GM18861 (cell line): ENCODE data around the gene MATN4.
A peak's percentile ranks its signal among the peaks of the same experiment; 100 is the strongest.

Experiments
- ATAC-seq: cut with Tn5 transposase; IDR thresholded peaks from one replicate; pipeline ENCODE4 v1.9.1; 2021; ENCODE audit not compliant: unreplicated experiment

MATN4 gene

GRCh38 chr20:45317826-45318225, 9.7 kb upstream of the MATN4 start:
- no peak for ATAC-seq

DNA sequence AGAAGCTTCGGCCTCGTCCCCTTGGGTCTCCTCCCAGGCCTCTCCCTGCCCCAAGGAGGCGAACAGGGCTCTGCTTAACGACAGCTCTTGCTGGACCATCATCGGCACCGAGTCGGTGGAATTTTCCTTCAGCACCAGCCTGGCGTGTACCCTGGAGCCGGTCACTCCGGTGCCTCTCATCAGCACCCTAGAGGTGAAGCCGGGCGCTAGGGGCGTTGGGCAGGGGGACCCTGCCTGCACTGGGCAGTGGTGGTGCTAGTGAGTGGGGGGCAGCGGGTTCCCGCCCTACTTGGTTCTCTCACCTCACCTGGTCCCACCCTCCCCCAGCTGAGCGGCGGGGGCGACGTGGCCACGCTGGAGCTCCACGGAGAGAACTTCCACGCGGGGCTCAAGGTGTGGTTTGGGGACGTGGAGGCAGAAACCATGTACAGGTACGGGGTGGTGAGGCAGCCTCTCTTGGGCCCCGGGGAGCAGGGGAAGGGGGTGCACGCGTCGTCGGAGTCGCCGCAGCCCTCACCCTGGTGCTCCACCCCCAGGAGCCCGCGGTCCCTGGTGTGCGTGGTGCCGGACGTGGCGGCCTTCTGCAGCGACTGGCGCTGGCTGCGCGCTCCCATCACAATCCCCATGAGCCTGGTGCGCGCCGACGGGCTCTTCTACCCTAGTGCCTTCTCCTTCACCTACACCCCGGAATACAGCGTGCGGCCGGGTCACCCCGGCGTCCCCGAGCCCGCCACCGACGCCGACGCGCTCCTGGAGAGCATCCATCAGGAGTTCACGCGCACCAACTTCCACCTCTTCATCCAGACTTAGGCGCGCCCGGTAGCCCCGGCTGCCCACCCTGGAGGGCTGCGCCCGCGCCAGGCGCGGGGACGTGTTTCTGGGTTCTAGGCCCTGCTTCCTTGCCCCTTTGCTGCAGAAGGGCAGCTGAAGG, 8.3 kb upstream of the MATN4 start:
- no peak for ATAC-seq

DNA sequence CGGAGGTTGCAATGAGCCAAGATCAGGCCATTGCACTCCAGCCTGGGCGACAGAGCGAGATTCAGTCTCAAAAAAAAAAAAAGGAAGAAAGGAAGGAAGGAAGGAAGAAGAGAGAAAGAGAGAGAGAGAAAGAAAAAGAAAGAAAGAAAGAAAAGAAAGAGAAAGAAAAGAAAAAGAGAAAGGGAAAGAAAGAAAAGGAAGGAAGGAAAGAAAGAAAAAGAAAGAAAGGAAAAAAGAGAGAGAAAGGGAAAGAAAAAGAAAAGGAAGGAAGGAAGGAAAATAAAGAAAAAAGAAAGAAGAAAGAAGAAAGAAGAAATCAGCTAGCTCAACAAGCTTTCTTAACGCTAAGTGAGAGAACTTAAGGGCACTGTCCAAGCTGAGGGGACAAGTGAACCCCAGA, 7.6 kb upstream of the MATN4 start:
- ATAC-seq, result no peak

GRCh38 chr20:45313943-45314342, 5.8 kb upstream of the MATN4 start:
- no peak for ATAC-seq

DNA sequence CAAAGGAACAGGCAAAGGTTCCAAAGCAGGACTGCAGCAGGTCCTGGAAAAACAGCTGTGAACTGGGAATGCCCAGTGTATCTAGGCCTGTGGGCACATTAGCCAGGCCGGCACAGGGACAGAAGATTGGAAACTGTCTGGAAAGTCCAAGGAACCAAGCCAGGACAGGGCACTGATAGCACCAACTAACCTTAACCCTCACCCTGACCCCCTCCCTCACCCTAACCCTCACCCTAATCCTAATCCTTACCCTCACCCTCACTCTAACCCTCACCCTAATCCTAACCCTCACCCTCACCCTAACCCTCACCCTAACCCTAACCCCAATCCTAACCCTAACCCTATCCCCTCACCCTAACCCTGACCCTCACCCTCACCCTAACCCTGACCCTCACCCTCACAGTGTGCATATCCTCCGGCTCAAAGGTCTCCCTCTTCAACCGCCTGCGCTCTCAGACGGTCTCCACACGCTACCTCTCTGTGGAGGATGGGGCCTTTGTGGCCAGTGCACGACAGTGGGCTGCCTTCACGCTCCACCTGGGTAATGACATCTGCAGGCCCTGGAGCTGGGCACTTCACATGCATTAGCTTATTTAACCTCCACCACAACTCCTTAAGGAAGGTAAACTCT, 5.1 kb upstream of the MATN4 start:
- ATAC-seq, result no peak

DNA sequence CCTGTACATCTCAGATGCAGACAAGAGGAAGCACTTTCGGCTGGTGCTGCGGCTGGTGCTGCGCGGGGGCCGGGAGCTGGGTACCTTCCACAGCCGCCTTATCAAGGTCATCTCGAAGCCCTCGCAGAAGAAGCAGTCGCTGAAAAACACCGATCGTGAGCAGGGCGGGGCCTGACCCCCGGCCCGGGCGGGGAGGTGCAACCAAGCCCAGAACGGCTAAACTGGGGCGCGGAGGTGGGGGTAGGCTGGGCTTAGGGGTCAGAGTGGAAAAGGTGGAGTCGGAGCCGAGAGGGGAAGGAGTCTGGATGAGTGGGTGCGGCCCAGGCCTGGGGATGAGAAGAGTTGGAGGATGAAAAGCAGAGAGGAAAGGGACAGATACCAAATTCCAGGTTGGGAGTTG, 4.1 kb upstream of the MATN4 start:
- ATAC-seq, result no peak

GRCh38 chr20:45311589-45312211, 3.6 kb upstream of the MATN4 start:
- ATAC-seq, result no peak

- ATAC-seq, result no peak
These were observed 976 bp upstream of the MATN4 start for GRCh38 chr20:45309075-45309474.

- no peak for ATAC-seq
These were observed 941 bp downstream of the MATN4 start for GRCh38 chr20:45307076-45307640.

- no peak for ATAC-seq
These were observed 1.6 kb downstream of the MATN4 start, which contains the start of gene RBPJL for GRCh38 chr20:45306431-45306982. Gene RBPJL (plus strand): TSS chr20:45306840. CDS start chr20:45306923, 83 bp downstream.

- no peak for ATAC-seq
These were observed 2.8 kb downstream of the MATN4 start for GRCh38 chr20:45305262-45305661.

- no peak for ATAC-seq
These were observed 3.6 kb downstream of the MATN4 start for GRCh38 chr20:45304464-45304999.

DNA sequence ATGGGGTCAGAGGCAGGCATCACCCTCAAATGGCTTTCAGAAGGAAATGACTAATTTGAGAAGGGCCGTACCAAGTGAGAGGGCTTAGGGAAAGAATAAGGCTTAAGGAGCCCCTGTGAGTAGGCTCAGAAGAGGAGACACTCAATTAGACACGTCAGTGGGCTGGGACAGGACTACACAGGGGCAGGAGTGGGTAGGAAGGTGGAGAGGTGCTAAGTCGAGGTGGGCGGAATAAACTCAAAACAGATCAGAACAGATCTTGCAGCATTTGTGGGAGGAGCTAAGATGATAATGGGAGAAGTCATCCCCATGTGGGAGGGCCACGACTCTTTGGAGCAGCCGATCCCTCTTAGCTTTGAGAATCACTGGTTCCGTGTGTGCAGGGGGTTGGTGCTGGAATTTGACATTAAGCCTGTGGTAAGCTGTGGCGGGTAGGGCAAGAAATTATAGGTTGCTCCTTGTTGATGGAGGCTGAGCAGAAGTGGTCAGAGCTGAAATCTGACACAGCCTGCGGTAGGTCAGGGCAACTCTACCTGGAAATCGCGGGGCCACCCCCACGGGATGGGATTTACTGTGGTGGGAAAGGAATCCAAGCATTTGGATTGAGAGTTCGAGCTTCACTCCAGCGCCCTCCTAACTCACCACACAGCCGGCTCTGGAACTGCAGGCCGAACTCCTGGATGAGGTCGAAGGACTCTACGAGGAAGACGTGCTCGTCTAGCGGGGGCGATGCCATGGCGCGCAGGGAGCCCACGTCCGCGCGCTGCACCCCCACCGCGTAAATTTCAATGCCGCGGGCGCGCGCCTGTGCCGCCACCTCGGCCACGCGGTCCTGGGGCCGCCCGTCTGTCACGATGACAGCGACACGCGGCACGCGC, 4.3 kb downstream of the MATN4 start:
- ATAC-seq, result no peak

DNA sequence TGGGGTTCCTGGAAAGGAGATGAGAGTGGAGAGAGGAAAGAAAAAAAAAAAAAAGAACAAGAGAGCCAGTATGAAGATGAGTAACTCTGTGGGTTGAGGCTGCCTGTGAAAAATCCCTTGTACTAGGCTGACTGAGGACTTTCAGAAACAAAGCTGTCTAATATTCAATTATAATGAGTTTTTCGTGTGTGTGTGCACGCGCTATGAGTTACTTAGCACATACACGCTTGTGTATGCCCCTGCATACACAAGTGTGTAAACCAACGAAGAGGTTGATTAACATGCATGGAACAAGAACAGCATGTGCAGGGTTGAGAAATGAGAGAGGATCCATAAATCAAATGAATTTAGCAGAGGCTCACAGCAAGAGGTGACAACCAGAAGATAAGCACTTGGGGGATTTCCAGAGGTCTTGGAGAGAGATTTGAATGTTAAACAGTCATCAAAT, 6.3 kb downstream of the MATN4 start:
- no peak for ATAC-seq

DNA sequence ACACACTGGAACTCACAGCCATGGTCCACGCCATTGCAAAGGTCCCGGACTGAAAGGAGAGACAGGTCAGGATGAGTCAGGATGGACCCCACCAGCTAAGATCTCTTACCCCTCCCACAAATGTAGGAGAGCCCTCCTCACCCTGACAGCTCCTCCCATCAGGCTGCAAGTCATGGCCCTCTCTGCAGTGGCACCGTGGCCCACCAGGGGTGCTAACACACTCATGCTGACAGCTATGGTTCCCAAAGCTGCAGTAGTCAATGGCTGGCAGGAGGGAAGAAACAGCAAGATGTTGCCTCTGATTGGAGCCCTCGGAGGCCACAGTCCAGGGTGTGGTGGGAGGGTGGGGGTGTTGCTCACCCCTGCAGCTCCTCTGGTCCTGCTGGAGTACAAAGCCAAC, 7.1 kb downstream of the MATN4 start:
- peak; percentile 45 for ATAC-seq

DNA sequence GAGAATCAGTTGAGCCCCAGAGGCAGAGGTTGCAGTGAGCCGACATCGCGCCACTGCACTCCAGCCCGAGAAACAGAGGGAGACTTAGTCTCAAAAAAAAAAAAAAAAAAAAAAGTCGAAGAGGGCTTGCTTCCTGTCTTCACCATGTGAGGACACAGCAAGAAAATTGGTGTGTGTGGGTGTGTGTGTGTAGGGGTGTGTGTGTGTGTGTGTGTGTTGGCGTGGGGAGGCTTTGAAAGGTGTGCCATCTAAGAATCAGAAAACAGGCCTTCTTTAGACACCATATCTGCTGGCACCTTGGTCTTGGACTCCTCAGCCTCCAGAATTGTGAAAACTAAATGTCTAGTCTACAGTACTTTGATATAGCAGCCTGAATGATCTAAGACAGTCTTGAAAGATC, 8.3 kb downstream of the MATN4 start:
- ATAC-seq, result no peak

GRCh38 chr20:45297786-45298497, 10.2 kb downstream of the MATN4 start:
- no peak for ATAC-seq

DNA sequence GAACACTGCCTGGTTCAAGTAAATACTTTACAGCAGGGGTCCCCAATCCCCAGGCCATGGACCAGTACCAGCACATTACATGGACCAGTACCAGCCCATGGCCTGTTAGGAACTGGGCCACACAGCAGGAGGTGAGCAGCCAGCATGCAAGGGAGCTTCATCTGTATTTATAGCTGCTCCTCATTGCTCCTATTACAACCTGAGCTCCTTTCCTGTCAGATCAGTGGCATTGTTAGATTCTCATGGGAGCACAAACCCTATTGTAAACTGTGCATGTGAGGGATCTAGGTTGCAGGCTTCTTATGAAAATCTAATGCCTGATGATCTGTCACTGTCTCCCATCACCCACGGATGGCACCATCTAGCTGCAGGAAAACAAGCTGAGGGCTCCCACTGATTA, 13.4 kb downstream of the MATN4 start:
- ATAC-seq, result no peak

GRCh38 chr20:45294003-45294368, 14.1 kb downstream of the MATN4 start:
- no peak for ATAC-seq
